Stimulated activated CD4-positive, alpha-beta T cell treated with anti-CD3 and anti-CD28 coated beads, Interleukin-4, amount 100 ng/mL, for 1 hour (primary cell): ENCODE data around the gene MIA2.
A peak's percentile ranks its signal among the peaks of the same experiment; 100 is the strongest.
"Not testable (repeated sequence)": the region's sequence is repeated elsewhere in the genome, so short reads cannot be mapped to it uniquely, and the experiment has no call there.

Experiments
- DNase-seq: peaks from one replicate; pipeline ENCODE4 v3.0.0-alpha.2; 2020

MIA2 gene

GRCh38 chr14:39351708-39352107, 118.0 kb downstream of the MIA2 start:
- no peak for DNase-seq

- not testable (repeated sequence) for DNase-seq
These were observed 125.4 kb downstream of the MIA2 start for GRCh38 chr14:39359069-39359468.

GRCh38 chr14:39360316-39360715, 126.6 kb downstream of the MIA2 start:
- no peak for DNase-seq

- DNase-seq: not testable (repeated sequence)
These were observed 127.8 kb downstream of the MIA2 start for GRCh38 chr14:39361556-39361955.

GRCh38 chr14:39364509-39364908, 130.8 kb downstream of the MIA2 start:
- no peak for DNase-seq

GRCh38 chr14:39365354-39365753, 131.6 kb downstream of the MIA2 start:
- DNase-seq: no peak

- DNase-seq: no peak
These were observed 133.0 kb downstream of the MIA2 start for GRCh38 chr14:39366460-39367386.

GRCh38 chr14:39367387-39367751, 133.7 kb downstream of the MIA2 start:
- DNase-seq: no peak

GRCh38 chr14:39368261-39368959, 134.7 kb downstream of the MIA2 start:
- peak; percentile 15 for DNase-seq

GRCh38 chr14:39369029-39369428, 135.3 kb downstream of the MIA2 start:
- DNase-seq: no peak

- DNase-seq: no peak
These were observed 136.7 kb downstream of the MIA2 start for GRCh38 chr14:39370415-39370814.

- no peak for DNase-seq
These were observed 138.9 kb downstream of the MIA2 start for GRCh38 chr14:39372656-39373055.

- no peak for DNase-seq
These were observed 141.1 kb downstream of the MIA2 start for GRCh38 chr14:39374851-39375250.

GRCh38 chr14:39376667-39377403, 143.1 kb downstream of the MIA2 start:
- no peak for DNase-seq

GRCh38 chr14:39381366-39381765, 147.7 kb downstream of the MIA2 start:
- DNase-seq: no peak

GRCh38 chr14:39382463-39382862, 148.7 kb downstream of the MIA2 start:
- no peak for DNase-seq

GRCh38 chr14:39383026-39383660, 149.4 kb downstream of the MIA2 start:
- DNase-seq: no peak

GRCh38 chr14:39383741-39384140, 150.0 kb downstream of the MIA2 start:
- no peak for DNase-seq

- no peak for DNase-seq
These were observed 150.5 kb downstream of the MIA2 start for GRCh38 chr14:39384177-39384576.

- no peak for DNase-seq
These were observed 159.6 kb downstream of the MIA2 start for GRCh38 chr14:39393289-39393688.

GRCh38 chr14:39395555-39396254, 162.0 kb downstream of the MIA2 start:
- DNase-seq: no peak

GRCh38 chr14:39396448-39396847, 162.7 kb downstream of the MIA2 start:
- no peak for DNase-seq
